Duodenal mucosa (tissue), 2 donors: Measurements from ENCODE around the gene PWP2.
"Not testable (repeated sequence)": the region's sequence is repeated elsewhere in the genome, so short reads cannot be mapped to it uniquely, and the experiment has no call there.

Experiments used
- H3K27ac ChIP-seq: one replicate; pipeline ENCODE4 v1.7.0; 2013; ENCODE audit warnings: low read depth, low read length
- H3K27me3 ChIP-seq, 2 donors: one replicate each; pipeline ENCODE4 v1.7.0; 2013; ENCODE audit warnings: low read length in 2 of 2, control low read depth in 1 of 2; ENCODE audit not compliant: insufficient read depth in 2 of 2, control insufficient read depth in 1 of 2
- H3K36me3 ChIP-seq, 2 donors: one replicate each; pipeline ENCODE4 v1.7.0; 2013; ENCODE audit warnings: low read length in 2 of 2, control low read depth in 1 of 2; ENCODE audit not compliant: insufficient read depth in 2 of 2, control insufficient read depth in 1 of 2
- H3K4me1 ChIP-seq, 2 donors: one replicate each; pipeline ENCODE4 v1.7.0; 2013; ENCODE audit warnings: low read length in 2 of 2, control low read depth in 1 of 2; ENCODE audit not compliant: insufficient read depth in 2 of 2, control insufficient read depth in 1 of 2
- H3K4me3 ChIP-seq, 2 donors: one replicate each; pipeline ENCODE4 v1.7.0; 2013; ENCODE audit warnings: low read length in 2 of 2, low read depth in 1 of 2
- H3K9ac ChIP-seq, 2 donors: one replicate each; pipeline ENCODE4 v1.7.0; 2013; ENCODE audit warnings: low read length in 2 of 2, low read depth in 1 of 2
- H3K9me3 ChIP-seq, 2 donors: one replicate each; pipeline ENCODE4 v1.7.0; 2013; ENCODE audit warnings: low read length in 2 of 2, control low read depth in 1 of 2; ENCODE audit not compliant: control insufficient read depth in 1 of 2

PWP2 gene

DNA sequence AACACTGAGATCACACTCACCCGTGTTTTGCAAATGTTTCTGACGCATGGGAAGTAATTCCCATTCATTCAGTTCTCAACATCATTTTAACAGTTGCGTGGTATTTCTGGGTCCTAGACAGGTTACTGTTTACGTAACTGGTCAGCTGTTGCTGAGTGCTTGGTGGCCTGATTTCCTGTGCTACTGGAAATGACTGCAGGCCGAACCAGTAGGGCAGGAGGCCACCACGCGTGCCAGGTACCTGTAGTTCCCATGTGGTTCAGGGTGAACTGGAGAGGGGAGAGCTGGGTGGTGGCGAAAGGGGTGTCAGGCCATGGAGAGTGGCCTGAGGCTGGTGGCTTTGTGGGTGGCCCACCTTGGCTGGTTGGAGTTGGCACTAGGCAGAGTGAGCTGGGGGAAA is 27.5 kb downstream of the PWP2 start:
- not testable (repeated sequence) for H3K27ac ChIP-seq, H3K4me3 ChIP-seq, H3K9me3 ChIP-seq, H3K4me1 ChIP-seq, H3K27me3 ChIP-seq, H3K9ac ChIP-seq, H3K36me3 ChIP-seq

GRCh38 chr21:44138039-44138438 is 30.8 kb downstream of the PWP2 start:
- H3K27ac ChIP-seq, H3K36me3 ChIP-seq, H3K9me3 ChIP-seq, H3K4me3 ChIP-seq, H3K9ac ChIP-seq, H3K4me1 ChIP-seq, H3K27me3 ChIP-seq: not testable (repeated sequence)

- H3K27me3 ChIP-seq, H3K9ac ChIP-seq, H3K36me3 ChIP-seq, H3K4me3 ChIP-seq, H3K9me3 ChIP-seq, H3K4me1 ChIP-seq, H3K27ac ChIP-seq: not testable (repeated sequence)
Measured at GRCh38 chr21:44139787-44140551, 32.8 kb downstream of the PWP2 start.

GRCh38 chr21:44140552-44140932 is 33.3 kb downstream of the PWP2 start:
- not testable (repeated sequence) for H3K27ac ChIP-seq, H3K4me1 ChIP-seq, H3K27me3 ChIP-seq, H3K9ac ChIP-seq, H3K36me3 ChIP-seq, H3K4me3 ChIP-seq, H3K9me3 ChIP-seq

DNA sequence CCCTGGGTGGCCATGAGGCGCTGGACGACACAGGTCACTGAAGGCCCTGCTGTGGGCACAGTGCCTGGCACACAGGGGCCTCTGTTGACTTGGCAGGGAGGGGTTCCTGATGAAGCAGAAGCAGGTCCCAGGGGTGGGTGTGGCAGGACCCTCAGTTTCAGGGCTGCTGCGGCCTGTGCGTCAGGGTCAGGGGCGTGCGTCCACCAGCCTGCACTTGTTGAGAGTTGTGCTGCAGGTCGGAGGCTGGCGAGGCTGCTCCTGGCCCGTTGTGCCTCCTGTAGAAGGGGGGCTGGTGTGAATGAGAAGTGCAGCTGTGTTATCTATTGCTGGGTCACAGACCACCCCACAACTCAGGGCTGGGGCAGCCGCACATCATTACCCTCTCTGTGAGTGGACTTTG is 35.3 kb downstream of the PWP2 start:
- not testable (repeated sequence) for H3K4me1 ChIP-seq, H3K36me3 ChIP-seq, H3K27ac ChIP-seq, H3K9ac ChIP-seq, H3K4me3 ChIP-seq, H3K27me3 ChIP-seq, H3K9me3 ChIP-seq

DNA sequence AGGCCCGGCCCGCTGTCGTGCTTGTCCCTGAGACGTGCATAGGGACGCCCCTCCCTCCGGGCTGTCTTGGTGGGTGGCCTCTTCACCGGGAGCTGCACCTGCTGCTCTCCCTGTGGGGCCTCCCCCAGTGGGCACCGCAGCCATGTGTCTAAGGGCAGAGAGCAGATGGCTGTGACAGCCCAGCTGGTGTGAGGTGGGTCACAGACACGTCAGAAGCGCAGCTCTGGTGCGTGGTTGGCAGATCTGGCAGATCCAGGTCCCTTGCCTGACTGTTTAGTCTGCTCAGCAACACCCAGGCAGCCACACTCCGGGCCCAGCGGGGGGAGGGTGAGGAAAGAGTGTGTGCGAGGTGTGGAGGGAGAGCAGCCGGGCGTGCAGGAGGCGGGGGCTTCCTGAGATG is 36.2 kb downstream of the PWP2 start:
- H3K9me3 ChIP-seq, H3K27me3 ChIP-seq, H3K27ac ChIP-seq, H3K4me3 ChIP-seq, H3K36me3 ChIP-seq, H3K4me1 ChIP-seq, H3K9ac ChIP-seq: not testable (repeated sequence)

DNA sequence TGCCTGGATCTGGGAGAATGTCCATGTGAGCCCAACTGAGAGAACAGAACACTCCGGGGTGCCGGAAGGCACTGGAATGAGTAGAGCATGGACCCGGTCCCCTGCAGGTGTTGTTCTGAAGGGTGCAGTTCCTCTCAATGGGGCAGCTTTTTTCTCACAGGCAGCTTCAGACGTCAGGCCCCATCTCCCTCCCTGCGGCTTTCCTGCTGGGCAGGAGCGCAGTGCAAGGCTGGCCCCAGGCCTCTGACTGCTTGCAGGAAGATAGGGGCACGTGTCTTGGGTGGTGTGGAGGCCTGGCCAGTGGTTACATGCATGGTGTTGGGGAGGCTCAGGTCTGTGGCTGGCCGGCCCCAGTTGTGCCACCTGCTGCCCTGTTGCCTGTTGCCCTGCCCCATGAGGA is 36.8 kb downstream of the PWP2 start:
- not testable (repeated sequence) for H3K4me3 ChIP-seq, H3K36me3 ChIP-seq, H3K9ac ChIP-seq, H3K27me3 ChIP-seq, H3K9me3 ChIP-seq, H3K27ac ChIP-seq, H3K4me1 ChIP-seq

GRCh38 chr21:44144784-44145602 is 37.8 kb downstream of the PWP2 start:
- not testable (repeated sequence) for H3K27ac ChIP-seq

GRCh38 chr21:44145616-44146015 is 38.4 kb downstream of the PWP2 start:
- not testable (repeated sequence) for H3K9ac ChIP-seq, H3K36me3 ChIP-seq, H3K27ac ChIP-seq, H3K4me3 ChIP-seq, H3K27me3 ChIP-seq, H3K9me3 ChIP-seq, H3K4me1 ChIP-seq

More at GRCh38 chr21:44144784-44145602, 37.8 kb downstream of the PWP2 start:
- H3K4me3 ChIP-seq, H3K9me3 ChIP-seq, H3K4me1 ChIP-seq, H3K9ac ChIP-seq, H3K36me3 ChIP-seq, H3K27me3 ChIP-seq: not testable (repeated sequence)

DNA sequence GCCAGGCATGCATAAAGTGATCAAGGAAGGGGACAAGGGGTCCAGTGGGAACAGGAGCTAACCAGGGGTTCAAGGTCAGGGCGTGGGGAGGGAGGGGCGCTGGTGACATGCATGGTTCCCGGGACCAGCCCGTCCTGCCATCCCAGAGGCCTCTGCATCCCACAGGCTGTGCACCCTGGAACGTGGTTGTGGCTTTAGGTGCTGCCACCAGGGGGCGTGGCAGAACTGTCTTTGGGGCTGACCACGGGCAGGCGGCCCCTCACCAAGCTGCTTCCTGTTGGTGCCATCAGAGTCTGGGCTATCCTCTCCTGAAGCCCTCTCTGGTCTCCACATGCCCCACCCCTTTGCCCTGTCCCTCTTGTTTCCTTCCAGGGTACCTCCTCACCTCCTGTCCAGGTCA is 39.9 kb downstream of the PWP2 start:
- not testable (repeated sequence) for H3K36me3 ChIP-seq, H3K27me3 ChIP-seq, H3K9ac ChIP-seq, H3K4me1 ChIP-seq, H3K27ac ChIP-seq, H3K9me3 ChIP-seq, H3K4me3 ChIP-seq
